ENCODE results near the gene CECR2. TPM values are rescaled to one million over a fixed set of nuclear protein-coding genes. Genes with fewer than 3 reads are reported as not detected.

The CECR2 gene
- total and polyA plus RNA-seq, 2 of the 8 experiments (the other 6 are each of a cell fraction or from before 2014, with no cell fraction given) = 18.3 to 123 TPM

GRCh38 chr22:17601031-17601430 is 231.8 kb downstream of the CECR2 start:
- Histone ChIP-seq H3K4me1 (replicated peaks in 1 of 4; ENCODE audit: control insufficient read depth in 3 of 4, insufficient read depth in 4 of 4, low read length in 3 of 4) (no peaks in the 10 kb centered on the region), H4K91ac (replicated peaks; ENCODE audit: insufficient read length, low read length) (no peak overlapping the region), H3K27ac (ENCODE audit: low read depth, low read length) (no peak overlapping the region), H3K9ac (replicated peaks in 1 of 4; ENCODE audit: extremely low read depth in 1 of 4, low read depth in 3 of 4, low read length in 3 of 4) (no peak overlapping the region), H4K5ac (ENCODE audit: insufficient read length, low read depth, low read length) (no peak overlapping the region), H4K8ac (ENCODE audit: extremely low read depth, insufficient read depth, low read length) (no peak overlapping the region), H2BK12ac (ENCODE audit: low read depth, low read length) (no peak overlapping the region), H3K4me2 (ENCODE audit: insufficient read depth in 1 of 2, low read depth in 2 of 2, low read length in 2 of 2) (no peak overlapping the region), H3K56ac (replicated peaks; ENCODE audit: insufficient read length, low read depth, low read length) (no peak overlapping the region), H3K23ac (ENCODE audit: insufficient read length) (no peak overlapping the region), H2AFZ (ENCODE audit: low read length) (no peak overlapping the region), H3K27me3 (replicated peaks in 1 of 4; ENCODE audit: control insufficient read depth in 3 of 4, extremely low read depth in 1 of 4, insufficient read depth in 3 of 4, low read length in 3 of 4) (no peaks in the 10 kb centered on the region), H3K4me3 (ENCODE audit: extremely low read depth in 1 of 4, insufficient read depth in 2 of 4, low read depth in 3 of 4, low read length in 4 of 4) (no peak overlapping the region), H4K20me1 (replicated peaks in 1 of 2; ENCODE audit: control insufficient read depth in 1 of 2, insufficient read depth in 2 of 2, low read length in 2 of 2) (peaks cover 0 to 2% of the 10 kb centered on the region in 2 experiments), H3K79me1 (ENCODE audit: low read depth, low read length) (no peaks in the 10 kb centered on the region; the same call in 1 of the 2 replicates), H2BK120ac (replicated peaks; ENCODE audit: low read depth, low read length) (no peak overlapping the region), H3K23me2 (ENCODE audit: low read depth, low read length) (no peaks in the 10 kb centered on the region), H3K36me3 (ENCODE audit: control insufficient read depth in 2 of 4, insufficient read depth in 4 of 4, low read length in 3 of 4) (peaks cover 17 to 46% (median 34%) of the 10 kb centered on the region in 4 experiments), H2AK5ac (ENCODE audit: low read depth, low read length) (no peak overlapping the region), H3K79me2 (ENCODE audit: control insufficient read depth in 1 of 2, insufficient read depth in 2 of 2, low read length in 2 of 2) (0 out of 4 replicates have a peak, but pooled peaks cover 0 to 6% of the 10 kb centered on the region in 2 experiments), H3K9me3 (ENCODE audit: insufficient read depth in 2 of 2, low read depth in 1 of 2, low read length in 1 of 2) (no peaks in the 10 kb centered on the region), H3K4ac (replicated peaks; ENCODE audit: insufficient read length, low read depth, low read length) (no peak overlapping the region), H2BK5ac (ENCODE audit: low read depth, low read length) (no peak overlapping the region), H3K14ac (ENCODE audit: insufficient read length) (no peak overlapping the region), H3K18ac (ENCODE audit: extremely low read depth, low read length) (no peak overlapping the region), H2BK15ac (ENCODE audit: low read length) (no peak overlapping the region), H2BK20ac (ENCODE audit: low read length) (no peak overlapping the region)
- ChIA-PET CTCF (ENCODE audit: partially characterized antibody) (interaction anchor here (0.8 kb wide), 1 partner anchor 469 kb away, joined by 3 read pairs; no protein-coding TSS in a partner anchor), POLR2A (ENCODE audit: partially characterized antibody) (interaction anchor here (1.0 to 2.7 kb wide), 3 partner anchors 8 to 12 kb away, joined by 3 to 16 read pairs (median 4); no protein-coding TSS in a partner anchor)
- no peak for DNase-seq (ENCODE audit: low read depth in 1 of 2, low spot score in 2 of 2)
- FAIRE-seq = no peak
- 91% methylated on average over 3 of the region's 3 CpGs; no CpG with 5 or more reads in 1 of the 2 experiments for WGBS, 2 experiments (ENCODE audit: extremely low coverage in 1 of 2, insufficient coverage in 1 of 2, insufficient read length in 1 of 2, insufficient replicate concordance in 2 of 2, low coverage in 1 of 2, low lambda C conversion rate in 2 of 2, missing lambda C conversion rate in 1 of 2)
- TF ChIP-seq JUND (IDR thresholded peaks at IDR 0.05; ENCODE audit: low read length) (no peak), POLR2AphosphoS5 (IDR thresholded peaks at IDR 0.05; ENCODE audit: low read depth, low read length) (no peak), SUZ12 (IDR thresholded peaks at IDR 0.05; ENCODE audit: low read length) (no peak), HDAC6 (IDR thresholded peaks at IDR 0.05; ENCODE audit: low read depth, low read length) (no peak), RAD21 (IDR thresholded peaks at IDR 0.05 in 1 of 2, conservative IDR thresholded peaks at IDR 0.05 in 1 of 2; ENCODE audit: low read depth in 2 of 2, low read length in 2 of 2) (no peak), SP1 (IDR thresholded peaks at IDR 0.05; ENCODE audit: low read depth, low read length) (no peak), NRF1 (IDR thresholded peaks at IDR 0.05; ENCODE audit: low read depth, low read length) (no peak)
